Measurements from ENCODE around the gene LINGO1.
A peak's percentile ranks its signal among the peaks of the same experiment; 100 is the strongest.

The LINGO1 gene

DNA sequence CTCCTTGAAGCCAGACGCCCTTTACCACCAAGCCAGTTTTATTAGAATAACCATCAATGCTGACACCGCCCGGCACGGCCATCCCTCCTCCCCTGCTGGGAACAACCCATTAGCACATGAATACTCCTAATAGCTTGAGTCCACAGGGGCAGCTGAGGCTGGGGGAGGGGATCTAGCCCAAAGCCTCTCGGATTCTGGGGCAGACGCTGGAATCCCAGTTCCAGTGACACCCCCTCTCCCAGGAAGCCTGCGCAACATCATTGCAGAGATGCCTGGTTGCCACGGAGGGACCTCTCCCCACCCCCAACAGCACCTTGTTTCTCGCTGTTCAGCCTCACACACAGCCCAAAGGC lies 1.2 kb upstream of the LINGO1 start:
- no peak for DNase-seq
- Histone ChIP-seq H3K9me3 (ENCODE audit: control insufficient read depth, low read length) (no peaks in the 10 kb centered on the region), H3K27me3 (replicated peaks; ENCODE audit: control insufficient read depth, insufficient read depth, low read length, poor library complexity, severe bottlenecking) (peaks cover 37% of the 10 kb centered on the region), H3K36me3 (ENCODE audit: control insufficient read depth, insufficient read depth, low read length) (no peaks in the 10 kb centered on the region), H3K4me1 (ENCODE audit: control insufficient read depth, insufficient read depth, low read length, poor library complexity, severe bottlenecking) (peaks cover 14% of the 10 kb centered on the region), H3K4me3 (ENCODE audit: insufficient read depth, low read depth, low read length, poor library complexity, severe bottlenecking) (peak overlapping the region; percentile 40), H3K27ac (ENCODE audit: insufficient read depth, low read length, poor library complexity, severe bottlenecking) (no peak overlapping the region)

DNA sequence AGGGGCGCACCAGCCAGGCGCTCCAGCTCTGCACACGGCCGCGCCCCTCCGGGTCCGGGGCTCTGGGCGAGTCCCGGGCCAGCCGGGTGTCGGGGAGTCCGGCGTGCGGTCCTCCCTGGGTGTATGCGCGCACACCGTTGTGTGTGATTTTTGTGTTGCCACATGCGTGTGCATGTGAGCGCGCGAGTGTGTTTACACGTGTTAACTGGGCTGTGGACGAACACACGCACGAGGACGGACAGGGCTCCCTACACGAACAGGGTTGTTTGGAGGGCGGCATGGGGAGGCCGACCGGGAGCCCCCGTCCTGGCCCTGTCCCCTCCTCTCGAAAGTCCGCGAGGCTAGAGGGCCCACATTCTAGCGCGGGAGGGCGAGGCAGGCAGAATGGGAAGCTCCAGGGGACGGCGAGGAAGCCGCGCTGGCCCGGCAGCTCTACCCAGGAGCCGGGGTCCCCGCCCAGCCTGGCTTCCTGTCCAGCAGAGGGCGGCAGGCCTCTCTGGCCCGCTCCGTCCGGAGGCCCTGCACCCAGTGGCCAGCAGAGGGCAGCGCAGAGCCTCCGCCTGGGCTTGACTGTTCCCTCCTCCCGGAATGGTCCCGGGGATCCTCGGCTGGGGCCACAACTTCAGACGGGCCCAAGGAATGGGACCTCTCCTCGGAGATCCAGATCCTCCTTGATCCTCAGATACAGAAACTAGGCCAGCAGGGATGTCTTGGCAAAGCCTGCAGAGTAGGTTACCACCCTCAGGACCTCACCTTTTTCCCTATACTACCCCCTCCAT lies 611 bp upstream of the LINGO1 start:
- Histone ChIP-seq H3K27ac (ENCODE audit: insufficient read depth, low read length, poor library complexity, severe bottlenecking) (no peak overlapping the region), H3K27me3 (replicated peaks; ENCODE audit: control insufficient read depth, insufficient read depth, low read length, poor library complexity, severe bottlenecking) (peaks cover 37% of the 10 kb centered on the region), H3K4me1 (ENCODE audit: control insufficient read depth, insufficient read depth, low read length, poor library complexity, severe bottlenecking) (peaks cover 14% of the 10 kb centered on the region), H3K4me3 (ENCODE audit: insufficient read depth, low read depth, low read length, poor library complexity, severe bottlenecking) (peak overlapping the region; percentile 40), H3K9me3 (ENCODE audit: control insufficient read depth, low read length) (no peaks in the 10 kb centered on the region), H3K36me3 (ENCODE audit: control insufficient read depth, insufficient read depth, low read length) (no peaks in the 10 kb centered on the region)
- peak; percentile 4 to 21 (median 7) for DNase-seq

DNA sequence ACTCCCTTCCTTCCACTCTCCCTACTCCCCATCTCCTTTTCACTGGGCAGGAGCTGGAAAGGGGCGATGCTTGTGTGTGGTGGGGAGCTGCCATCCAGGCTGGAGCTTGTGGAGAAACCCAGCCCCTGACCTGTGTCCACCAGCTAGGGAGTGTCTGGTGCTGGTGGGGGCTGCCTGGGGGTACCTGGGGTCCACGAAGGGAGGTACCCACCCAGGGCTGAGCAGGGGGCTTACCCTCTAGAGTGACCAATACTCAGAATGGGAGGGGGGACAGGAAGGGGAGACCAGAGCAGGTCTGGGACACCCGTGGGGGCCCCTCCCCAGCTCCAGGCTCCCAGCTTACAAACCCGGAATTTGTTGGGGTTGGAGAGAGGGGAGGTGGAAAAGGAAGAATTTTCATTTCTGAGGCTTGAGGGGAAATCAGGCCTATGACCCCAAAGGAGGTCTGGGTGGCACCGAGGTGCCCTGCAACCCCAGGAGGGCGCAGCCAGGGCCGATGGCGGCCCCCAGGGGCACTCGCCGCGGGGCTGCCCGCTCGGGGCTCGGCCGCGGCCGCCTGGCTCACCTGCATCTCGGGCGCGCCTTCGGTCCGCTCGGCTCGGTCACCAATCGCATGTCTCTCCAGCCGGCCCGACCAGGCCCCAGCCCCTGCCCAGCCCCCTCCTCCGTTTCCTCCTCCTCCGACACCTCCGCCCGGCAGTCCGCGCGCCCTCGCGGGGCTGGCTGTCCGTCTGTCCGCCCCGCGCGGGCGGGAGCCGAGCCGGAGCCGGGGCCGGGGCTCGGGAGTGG lies 773 bp downstream of the LINGO1 start:
- no peaks in the 10 kb centered on the region for H3K36me3 ChIP-seq (ENCODE audit: control insufficient read depth, insufficient read depth, low read length)
- no peak overlapping the region for H3K27ac ChIP-seq (ENCODE audit: insufficient read depth, low read length, poor library complexity, severe bottlenecking)
- peaks cover 37% of the 10 kb centered on the region for H3K27me3 ChIP-seq (replicated peaks; ENCODE audit: control insufficient read depth, insufficient read depth, low read length, poor library complexity, severe bottlenecking)
- DNase-seq: no peak
- H3K4me1 ChIP-seq (ENCODE audit: control insufficient read depth, insufficient read depth, low read length, poor library complexity, severe bottlenecking): peaks cover 14% of the 10 kb centered on the region
- no peak overlapping the region for H3K4me3 ChIP-seq (ENCODE audit: insufficient read depth, low read depth, low read length, poor library complexity, severe bottlenecking)
- no peaks in the 10 kb centered on the region for H3K9me3 ChIP-seq (ENCODE audit: control insufficient read depth, low read length)

DNA sequence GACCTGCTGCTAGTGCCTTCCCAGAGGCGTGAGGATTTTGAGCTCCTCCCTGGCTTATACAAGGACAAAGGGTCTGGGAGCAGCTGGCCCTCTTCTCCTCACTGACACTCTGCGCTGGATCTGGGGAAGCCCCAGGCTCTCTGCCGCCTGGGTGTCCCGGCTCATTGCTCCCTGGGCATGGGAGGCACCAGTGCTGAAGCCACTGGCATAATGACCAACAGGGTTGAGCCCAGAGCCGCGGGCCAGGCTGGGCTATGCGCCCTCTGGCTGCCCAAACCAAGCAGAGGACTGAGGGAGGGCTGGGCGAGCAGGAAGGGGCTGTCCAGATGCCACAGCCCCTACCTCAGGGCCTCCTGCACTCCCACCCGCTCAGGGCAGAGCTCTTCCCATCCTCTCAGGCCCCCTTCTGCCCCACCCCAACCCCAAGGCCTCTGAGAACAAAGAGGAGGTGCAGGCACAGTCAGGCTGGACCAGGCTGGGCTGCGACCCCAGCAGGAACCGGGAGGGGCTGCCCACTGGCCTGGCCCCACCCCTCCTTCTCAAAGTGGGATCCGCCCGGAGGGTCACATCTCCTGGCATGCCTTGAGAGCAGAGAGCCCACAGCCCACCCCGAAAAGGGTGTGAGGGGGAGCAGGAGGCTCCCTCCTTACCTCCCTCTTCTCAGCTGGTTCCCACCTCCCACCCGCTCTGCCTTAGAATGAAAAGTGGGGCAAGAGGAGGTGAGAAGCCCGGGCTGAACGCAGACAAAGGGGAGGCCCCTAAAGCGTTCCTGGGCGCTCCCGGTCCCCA lies 1.6 kb downstream of the LINGO1 start:
- Histone ChIP-seq H3K27me3 (replicated peaks; ENCODE audit: control insufficient read depth, insufficient read depth, low read length, poor library complexity, severe bottlenecking) (peaks cover 36% of the 10 kb centered on the region), H3K4me3 (ENCODE audit: insufficient read depth, low read depth, low read length, poor library complexity, severe bottlenecking) (no peak overlapping the region), H3K4me1 (ENCODE audit: control insufficient read depth, insufficient read depth, low read length, poor library complexity, severe bottlenecking) (peaks cover 14% of the 10 kb centered on the region), H3K36me3 (ENCODE audit: control insufficient read depth, insufficient read depth, low read length) (no peaks in the 10 kb centered on the region), H3K9me3 (ENCODE audit: control insufficient read depth, low read length) (no peaks in the 10 kb centered on the region), H3K27ac (ENCODE audit: insufficient read depth, low read length, poor library complexity, severe bottlenecking) (no peak overlapping the region)
- no peak for DNase-seq

DNA sequence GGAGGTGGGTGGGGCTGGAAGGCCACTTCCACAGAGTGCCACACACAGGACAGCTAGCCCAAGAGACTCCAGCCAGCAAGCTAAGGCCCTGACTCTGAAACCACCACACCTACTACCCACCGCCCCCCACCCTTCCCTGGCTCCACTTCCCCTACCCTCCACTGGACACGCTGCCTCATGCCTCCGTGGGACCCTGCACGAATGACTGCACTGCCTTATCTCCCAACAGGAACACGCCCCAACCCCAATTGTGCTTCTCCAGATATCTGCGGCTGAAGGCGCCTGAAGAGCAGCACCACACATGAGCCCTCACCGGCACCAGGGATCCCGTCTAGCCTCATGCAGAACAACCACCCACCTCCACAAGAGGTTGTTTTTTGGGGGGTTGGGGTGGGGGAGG lies 2.7 kb downstream of the LINGO1 start:
- no peak overlapping the region for H3K27ac ChIP-seq (ENCODE audit: insufficient read depth, low read length, poor library complexity, severe bottlenecking)
- H3K4me1 ChIP-seq (ENCODE audit: control insufficient read depth, insufficient read depth, low read length, poor library complexity, severe bottlenecking): peaks cover 14% of the 10 kb centered on the region
- H3K36me3 ChIP-seq (ENCODE audit: control insufficient read depth, insufficient read depth, low read length): no peaks in the 10 kb centered on the region
- DNase-seq: no peak
- no peak overlapping the region for H3K4me3 ChIP-seq (ENCODE audit: insufficient read depth, low read depth, low read length, poor library complexity, severe bottlenecking)
- no peaks in the 10 kb centered on the region for H3K9me3 ChIP-seq (ENCODE audit: control insufficient read depth, low read length)
- peaks cover 33% of the 10 kb centered on the region for H3K27me3 ChIP-seq (replicated peaks; ENCODE audit: control insufficient read depth, insufficient read depth, low read length, poor library complexity, severe bottlenecking)

DNA sequence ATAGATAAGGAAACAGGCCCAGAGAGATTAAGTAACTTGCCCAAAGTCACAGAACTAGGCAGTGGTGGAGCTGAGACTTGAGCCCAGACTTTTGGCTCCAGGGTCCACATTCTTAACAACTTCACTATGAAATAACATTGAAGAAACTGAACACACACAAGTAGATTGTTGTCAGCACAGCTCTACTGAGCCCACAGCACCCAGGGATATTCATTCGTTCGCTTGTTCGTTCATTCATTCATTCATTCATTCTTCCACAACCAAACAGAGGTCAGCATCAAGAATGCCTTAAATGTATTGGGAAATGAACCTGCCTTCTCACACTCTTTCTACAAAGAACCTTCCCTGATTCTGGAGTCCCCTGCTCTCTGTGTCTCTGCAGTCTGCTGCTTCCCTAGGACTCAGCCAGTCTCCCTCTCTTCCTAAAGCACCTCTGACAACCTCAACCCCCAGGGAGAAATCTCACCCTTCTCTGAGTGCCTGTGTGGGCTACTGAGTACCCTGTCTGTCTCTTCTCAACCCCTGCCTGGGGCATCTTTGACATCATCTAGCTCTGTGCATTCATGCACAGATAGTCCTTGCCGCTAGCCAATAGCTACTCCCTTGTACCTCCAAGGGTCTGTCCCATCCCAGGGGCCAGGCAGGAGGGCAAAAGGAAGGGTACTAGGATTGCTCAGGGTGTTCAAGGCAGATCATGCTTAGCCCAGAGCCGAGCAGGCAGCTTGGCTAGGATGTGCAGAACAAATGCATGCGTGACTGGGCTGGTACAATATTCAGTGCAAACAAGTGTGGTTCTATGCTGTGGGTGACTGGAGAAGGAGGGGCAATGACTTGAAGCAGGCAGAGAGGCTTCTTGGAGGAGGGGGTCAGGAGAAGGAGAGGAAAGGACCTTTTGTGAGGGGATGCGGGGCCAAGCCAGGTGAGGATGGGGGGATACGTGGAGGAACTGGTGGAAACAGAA lies 3.4 kb downstream of the LINGO1 start:
- Histone ChIP-seq H3K27me3 (replicated peaks; ENCODE audit: control insufficient read depth, insufficient read depth, low read length, poor library complexity, severe bottlenecking) (peaks cover 32% of the 10 kb centered on the region), H3K4me1 (ENCODE audit: control insufficient read depth, insufficient read depth, low read length, poor library complexity, severe bottlenecking) (peaks cover 11% of the 10 kb centered on the region), H3K36me3 (ENCODE audit: control insufficient read depth, insufficient read depth, low read length) (no peaks in the 10 kb centered on the region), H3K9me3 (ENCODE audit: control insufficient read depth, low read length) (no peaks in the 10 kb centered on the region), H3K27ac (ENCODE audit: insufficient read depth, low read length, poor library complexity, severe bottlenecking) (no peak overlapping the region), H3K4me3 (ENCODE audit: insufficient read depth, low read depth, low read length, poor library complexity, severe bottlenecking) (no peak overlapping the region)
- no peak for DNase-seq

DNA sequence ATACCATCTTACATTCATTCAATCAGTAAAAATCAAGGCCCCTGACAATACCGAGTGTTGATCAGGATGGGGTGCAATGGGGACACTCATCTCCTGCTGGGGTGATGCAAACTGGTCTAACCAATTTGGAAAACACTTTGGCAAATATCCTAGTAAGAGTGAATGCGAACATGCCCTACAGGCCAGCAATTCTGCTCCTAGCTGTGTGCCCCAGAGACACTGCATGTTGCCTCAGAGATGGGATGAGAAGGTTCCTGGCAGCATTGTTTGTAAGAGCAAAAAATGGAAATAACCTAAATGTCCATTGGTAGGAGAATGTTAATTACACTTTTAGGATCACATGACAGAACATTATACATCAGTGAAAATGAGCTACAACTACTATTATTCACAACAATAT lies 4.7 kb downstream of the LINGO1 start:
- DNase-seq: no peak
- Histone ChIP-seq H3K4me3 (ENCODE audit: insufficient read depth, low read depth, low read length, poor library complexity, severe bottlenecking) (no peak overlapping the region), H3K27ac (ENCODE audit: insufficient read depth, low read length, poor library complexity, severe bottlenecking) (no peak overlapping the region), H3K4me1 (ENCODE audit: control insufficient read depth, insufficient read depth, low read length, poor library complexity, severe bottlenecking) (peaks cover 1% of the 10 kb centered on the region), H3K27me3 (replicated peaks; ENCODE audit: control insufficient read depth, insufficient read depth, low read length, poor library complexity, severe bottlenecking) (peaks cover 18% of the 10 kb centered on the region), H3K9me3 (ENCODE audit: control insufficient read depth, low read length) (no peaks in the 10 kb centered on the region), H3K36me3 (ENCODE audit: control insufficient read depth, insufficient read depth, low read length) (no peaks in the 10 kb centered on the region)

DNA sequence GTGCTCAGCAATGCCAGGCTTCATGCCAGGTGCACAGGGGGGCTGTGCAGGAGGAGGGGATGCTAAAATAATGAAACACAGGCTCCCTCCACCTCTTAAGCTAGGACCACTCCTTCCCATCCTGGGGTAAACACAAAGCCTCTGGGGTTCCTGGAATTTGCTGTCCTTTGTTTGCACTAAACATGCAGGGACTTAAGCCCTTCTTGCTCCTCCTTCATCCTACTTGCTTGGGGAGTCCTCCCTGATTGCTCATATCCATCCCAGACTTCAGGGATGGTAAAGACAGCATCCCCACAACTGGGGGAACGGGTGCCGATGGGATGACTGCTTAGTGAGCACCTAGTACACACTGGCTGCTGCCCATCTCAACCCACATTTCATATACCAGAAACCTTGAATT lies 5.1 kb downstream of the LINGO1 start:
- no peaks in the 10 kb centered on the region for H3K4me1 ChIP-seq (ENCODE audit: control insufficient read depth, insufficient read depth, low read length, poor library complexity, severe bottlenecking)
- H3K27ac ChIP-seq (ENCODE audit: insufficient read depth, low read length, poor library complexity, severe bottlenecking): no peak overlapping the region
- H3K36me3 ChIP-seq (ENCODE audit: control insufficient read depth, insufficient read depth, low read length): no peaks in the 10 kb centered on the region
- peaks cover 15% of the 10 kb centered on the region for H3K27me3 ChIP-seq (replicated peaks; ENCODE audit: control insufficient read depth, insufficient read depth, low read length, poor library complexity, severe bottlenecking)
- H3K9me3 ChIP-seq (ENCODE audit: control insufficient read depth, low read length): no peaks in the 10 kb centered on the region
- H3K4me3 ChIP-seq (ENCODE audit: insufficient read depth, low read depth, low read length, poor library complexity, severe bottlenecking): no peak overlapping the region
- DNase-seq: no peak

DNA sequence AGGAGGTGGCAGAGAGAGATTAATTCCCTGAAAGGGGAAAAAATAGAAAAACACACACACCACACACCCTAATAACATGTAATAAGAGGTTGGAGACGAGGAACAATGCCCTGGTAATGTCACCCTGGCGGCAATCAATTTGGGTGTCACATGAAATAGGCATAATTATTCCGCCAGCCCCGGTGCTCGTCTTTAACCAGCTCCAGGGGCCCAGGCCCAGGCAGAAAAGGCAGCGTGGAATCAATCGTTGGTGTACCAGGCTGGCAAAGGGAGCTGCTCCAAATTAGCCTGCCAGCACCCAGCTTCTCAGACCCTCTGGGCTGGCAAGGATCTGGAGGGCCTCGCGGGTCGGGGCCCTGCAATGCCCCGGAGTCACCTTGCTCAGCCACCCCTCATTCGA lies 5.6 kb downstream of the LINGO1 start:
- peaks cover 13% of the 10 kb centered on the region for H3K27me3 ChIP-seq (replicated peaks; ENCODE audit: control insufficient read depth, insufficient read depth, low read length, poor library complexity, severe bottlenecking)

More for the DNA sequence above, 5.6 kb downstream of the LINGO1 start:
- DNase-seq: no peak
- Histone ChIP-seq H3K27ac (ENCODE audit: insufficient read depth, low read length, poor library complexity, severe bottlenecking) (no peak overlapping the region), H3K36me3 (ENCODE audit: control insufficient read depth, insufficient read depth, low read length) (no peaks in the 10 kb centered on the region), H3K4me1 (ENCODE audit: control insufficient read depth, insufficient read depth, low read length, poor library complexity, severe bottlenecking) (no peaks in the 10 kb centered on the region), H3K4me3 (ENCODE audit: insufficient read depth, low read depth, low read length, poor library complexity, severe bottlenecking) (no peak overlapping the region), H3K9me3 (ENCODE audit: control insufficient read depth, low read length) (no peaks in the 10 kb centered on the region)

Measured in effector memory CD4-positive, alpha-beta T cell (primary cell).